HG02642 (cell line): Measurements from ENCODE around the gene MINK1.
"Not testable (repeated sequence)": the region's sequence is repeated elsewhere in the genome, so short reads cannot be mapped to it uniquely, and the experiment has no call there.

Experiments
- ATAC-seq: cut with Tn5 transposase; IDR thresholded peaks from one replicate; pipeline ENCODE4 v1.9.1; 2021; ENCODE audit warnings: mild to moderate bottlenecking; ENCODE audit not compliant: unreplicated experiment, poor library complexity

Gene MINK1

GRCh38 chr17:4920351-4921048 is 87.4 kb downstream of the MINK1 start:
- ATAC-seq = no peak

GRCh38 chr17:4921320-4921719 is 88.2 kb downstream of the MINK1 start:
- ATAC-seq = no peak

DNA sequence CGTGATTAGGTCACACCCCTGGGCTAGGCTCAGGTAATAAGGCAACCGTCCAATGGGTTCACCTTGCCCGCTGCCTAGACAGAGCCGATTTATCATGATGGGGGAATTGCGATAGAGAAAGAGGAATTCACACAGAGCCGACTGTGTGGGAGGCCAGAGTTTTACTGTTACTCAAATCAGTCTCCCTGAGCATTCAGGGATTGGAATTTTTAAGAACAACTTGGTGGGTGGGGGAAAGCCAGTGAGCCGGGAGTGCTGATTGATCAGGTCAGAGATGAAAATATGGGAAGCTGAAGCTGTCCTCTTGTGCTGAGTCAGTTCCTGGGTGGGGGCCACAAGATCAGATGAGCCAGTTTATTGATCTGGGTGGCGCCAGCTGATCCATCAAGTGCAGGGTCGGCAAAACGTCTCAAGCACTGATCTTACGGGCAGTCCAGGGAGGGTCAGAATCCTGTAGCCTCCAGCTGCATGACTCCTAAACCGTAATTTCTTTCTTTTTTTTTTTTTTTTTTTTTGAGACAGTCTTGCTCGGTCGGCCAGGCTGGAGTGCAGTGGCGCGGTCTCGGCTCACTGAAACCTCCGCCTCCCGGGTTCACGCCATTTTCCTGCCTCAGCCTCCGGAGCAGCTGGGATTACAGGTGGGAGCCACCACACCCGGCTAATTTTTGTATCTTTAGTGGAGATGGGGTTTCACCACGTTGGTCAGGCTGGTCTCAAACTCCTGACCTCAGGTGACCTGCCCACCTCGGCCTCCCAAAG is 93.6 kb downstream of the MINK1 start:
- ATAC-seq = not testable (repeated sequence)

DNA sequence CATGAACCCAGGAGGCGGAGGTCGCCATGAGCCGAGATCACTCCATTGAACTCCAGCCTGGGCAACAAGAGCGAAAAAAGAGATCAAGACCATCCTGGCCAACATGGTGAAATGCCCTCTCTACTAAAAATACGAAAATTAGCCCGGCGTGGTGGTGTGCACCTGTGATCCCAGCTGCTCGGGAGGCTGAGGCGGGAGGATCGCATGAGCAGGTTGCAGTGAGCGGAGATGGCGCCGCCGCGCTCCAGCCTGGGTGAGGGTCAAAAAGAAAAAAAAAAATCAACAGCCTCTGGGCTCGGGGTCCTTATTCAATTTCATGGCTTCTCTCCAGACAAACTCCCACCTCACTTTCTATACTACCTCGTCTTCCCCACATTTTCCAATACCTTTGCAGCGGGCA is 95.7 kb downstream of the MINK1 start:
- ATAC-seq = no peak

- no peak for ATAC-seq
These were observed 98.8 kb downstream of the MINK1 start, which contains the start of gene GP1BA for GRCh38 chr17:4931963-4932362. Gene GP1BA, plus strand, starts transcription at chr17:4932277. Its CDS starts 328 bp downstream, at chr17:4932605.

- no peak for ATAC-seq
These were observed 99.6 kb downstream of the MINK1 start for GRCh38 chr17:4932756-4933155.

DNA sequence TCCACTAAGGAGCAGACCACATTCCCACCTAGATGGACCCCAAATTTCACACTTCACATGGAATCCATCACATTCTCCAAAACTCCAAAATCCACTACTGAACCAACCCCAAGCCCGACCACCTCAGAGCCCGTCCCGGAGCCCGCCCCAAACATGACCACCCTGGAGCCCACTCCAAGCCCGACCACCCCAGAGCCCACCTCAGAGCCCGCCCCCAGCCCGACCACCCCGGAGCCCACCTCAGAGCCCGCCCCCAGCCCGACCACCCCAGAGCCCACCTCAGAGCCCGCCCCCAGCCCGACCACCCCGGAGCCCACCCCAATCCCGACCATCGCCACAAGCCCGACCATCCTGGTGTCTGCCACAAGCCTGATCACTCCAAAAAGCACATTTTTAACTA is 100.5 kb downstream of the MINK1 start:
- ATAC-seq = no peak

DNA sequence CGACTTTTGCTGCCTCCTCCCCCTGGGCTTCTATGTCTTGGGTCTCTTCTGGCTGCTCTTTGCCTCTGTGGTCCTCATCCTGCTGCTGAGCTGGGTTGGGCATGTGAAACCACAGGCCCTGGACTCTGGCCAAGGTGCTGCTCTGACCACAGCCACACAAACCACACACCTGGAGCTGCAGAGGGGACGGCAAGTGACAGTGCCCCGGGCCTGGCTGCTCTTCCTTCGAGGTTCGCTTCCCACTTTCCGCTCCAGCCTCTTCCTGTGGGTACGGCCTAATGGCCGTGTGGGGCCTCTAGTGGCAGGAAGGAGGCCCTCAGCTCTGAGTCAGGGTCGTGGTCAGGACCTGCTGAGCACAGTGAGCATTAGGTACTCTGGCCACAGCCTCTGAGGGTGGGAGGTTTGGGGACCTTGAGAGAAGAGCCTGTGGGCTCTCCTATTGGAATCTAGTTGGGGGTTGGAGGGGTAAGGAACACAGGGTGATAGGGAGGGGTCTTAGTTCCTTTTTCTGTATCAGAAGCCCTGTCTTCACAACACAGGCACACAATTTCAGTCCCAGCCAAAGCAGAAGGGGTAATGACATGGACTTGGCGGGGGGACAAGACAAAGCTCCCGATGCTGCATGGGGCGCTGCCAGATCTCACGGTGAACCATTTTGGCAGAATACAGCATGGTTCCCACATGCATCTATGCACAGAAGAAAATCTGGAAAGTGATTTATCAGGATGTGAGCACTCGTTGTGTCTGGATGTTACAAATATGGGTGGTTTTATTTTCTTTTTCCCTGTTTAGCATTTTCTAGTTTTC is 101.2 kb downstream of the MINK1 start:
- peak; percentile 40 for ATAC-seq

- ATAC-seq = no peak
These were observed 102.5 kb downstream of the MINK1 start for GRCh38 chr17:4935650-4936049.

GRCh38 chr17:4936436-4936835 is 103.3 kb downstream of the MINK1 start:
- no peak for ATAC-seq

DNA sequence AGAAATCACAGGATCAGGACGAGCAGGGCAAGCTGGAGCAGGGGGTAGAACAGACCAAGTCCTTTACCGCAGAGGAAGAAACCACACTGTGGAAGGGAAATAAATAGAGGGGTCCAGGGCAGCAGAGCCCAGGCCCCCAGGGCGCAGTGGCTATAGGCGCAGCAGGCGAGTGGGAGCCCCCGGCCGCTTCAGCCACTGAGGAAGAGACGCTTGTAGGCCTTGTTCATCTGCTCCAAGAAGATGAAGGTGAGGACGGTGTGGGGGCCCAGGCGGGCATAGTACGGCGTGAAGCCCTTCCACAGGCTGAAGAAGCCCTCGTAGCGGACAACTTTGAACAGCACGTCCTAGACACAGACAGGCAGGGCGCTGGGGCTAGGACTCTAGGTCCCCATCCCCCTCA is 104.4 kb downstream of the MINK1 start:
- ATAC-seq = no peak

DNA sequence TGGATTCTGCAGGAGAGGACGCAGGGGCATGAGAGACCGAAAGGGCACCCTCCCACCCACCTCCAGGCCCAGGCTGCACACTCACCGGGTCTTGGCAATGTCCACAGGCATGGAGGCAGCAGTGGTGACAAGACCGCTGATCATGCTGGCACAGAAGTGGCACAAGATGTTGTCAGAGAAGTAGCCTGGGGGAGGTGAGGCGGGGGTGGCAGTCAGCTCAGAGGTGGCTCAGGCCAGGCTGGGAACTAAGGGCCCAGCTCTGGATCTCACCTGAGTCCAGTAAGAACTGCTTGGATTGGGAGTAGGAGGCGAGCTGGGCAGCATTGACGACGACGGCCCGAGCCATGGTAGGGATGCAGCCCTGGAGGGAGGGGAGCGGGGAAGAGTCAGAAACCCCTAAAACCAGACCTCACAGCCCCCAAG is 104.9 kb downstream of the MINK1 start:
- no peak for ATAC-seq

DNA sequence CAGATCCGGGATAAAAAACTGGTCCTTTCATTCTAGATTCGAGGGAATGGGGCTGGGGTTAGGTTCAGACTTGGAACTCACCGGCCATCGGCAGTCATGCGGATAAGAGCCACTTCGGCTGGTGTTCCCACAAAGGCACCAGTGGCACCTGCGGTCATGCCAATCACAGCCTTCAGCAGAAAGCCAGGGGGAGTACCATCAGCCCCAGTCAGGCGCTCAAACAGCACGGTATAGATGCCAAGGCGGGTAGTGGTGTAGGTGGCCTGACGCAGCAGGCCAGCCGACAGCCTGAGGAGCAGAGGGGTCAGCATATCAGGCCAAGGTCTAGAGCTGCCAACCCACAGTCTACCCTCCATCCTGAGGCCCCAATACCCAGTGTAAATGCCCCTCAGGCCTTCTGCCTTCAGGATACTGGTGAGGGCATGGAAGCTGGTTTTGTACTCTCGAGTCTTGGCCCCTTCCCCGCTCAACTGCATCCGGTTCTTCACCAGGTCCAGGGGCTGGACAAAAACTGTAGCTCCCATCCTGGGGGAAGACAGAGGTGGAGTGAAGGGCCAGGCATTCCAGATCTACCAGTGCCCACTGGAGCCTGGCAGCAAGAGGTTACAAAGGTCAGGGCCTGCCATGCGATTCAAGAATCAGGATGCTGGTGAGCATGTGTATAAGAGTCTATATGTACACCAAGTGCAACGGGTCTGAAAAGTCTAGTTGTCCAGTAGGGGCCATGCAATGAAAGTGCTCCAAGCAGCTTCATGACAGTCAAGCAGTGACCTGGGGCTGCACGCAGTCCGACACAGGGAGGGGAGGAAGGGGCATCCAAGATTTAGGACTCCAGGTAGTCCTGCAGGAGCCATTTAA is 105.8 kb downstream of the MINK1 start:
- no peak for ATAC-seq

DNA sequence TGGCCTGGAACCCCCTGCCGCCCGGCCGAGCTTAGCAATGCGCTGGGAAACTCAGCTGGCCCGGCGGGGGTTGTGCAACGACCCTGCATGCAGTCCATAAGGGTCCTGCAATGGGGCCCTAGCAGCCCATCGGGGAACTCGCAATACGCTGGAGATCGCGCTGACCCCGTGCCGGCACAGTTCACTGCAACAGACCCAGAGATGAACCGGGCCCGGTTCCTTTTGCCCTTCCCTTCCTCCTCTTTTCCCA is 106.3 kb downstream of the MINK1 start:
- peak; percentile 15 for ATAC-seq

DNA sequence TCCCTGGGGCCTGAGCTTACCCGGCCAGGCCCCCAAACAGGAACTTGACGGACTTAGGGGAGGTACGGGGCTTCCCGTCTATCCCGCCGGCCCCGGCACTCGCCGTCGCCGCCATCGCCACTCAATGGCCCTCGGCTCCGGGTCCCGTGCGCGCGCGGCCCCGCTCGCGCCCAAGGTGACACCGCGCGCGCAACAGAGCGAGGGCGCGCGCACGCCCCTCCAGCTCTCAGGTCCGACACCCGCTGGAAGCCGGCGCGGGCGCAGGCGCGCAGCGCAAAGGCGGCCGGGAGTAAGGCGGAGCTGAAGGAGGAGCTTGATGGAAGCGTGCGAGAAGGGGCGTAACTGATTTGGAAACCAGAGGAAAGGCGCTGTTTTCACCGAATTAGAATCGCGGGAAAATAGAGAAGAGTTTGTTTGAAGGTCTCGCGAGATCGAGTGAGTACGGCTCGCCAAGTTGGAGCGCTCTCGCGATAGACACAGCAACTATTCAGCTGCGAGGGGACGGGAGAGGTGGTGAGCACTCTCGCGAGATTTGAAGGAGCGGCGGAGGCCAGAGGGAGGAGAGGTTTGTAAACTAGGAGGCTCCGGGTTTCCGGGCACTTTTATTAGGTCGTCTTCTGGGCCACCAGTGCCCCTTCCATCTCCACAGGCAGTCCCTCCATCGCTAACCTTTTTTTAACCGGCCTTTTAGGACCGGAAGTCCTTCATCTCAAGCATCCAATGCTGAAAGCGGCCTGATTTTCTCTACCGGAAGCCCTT is 106.8 kb downstream of the MINK1 start, which contains the start of the genes RNF167 and SLC25A11:
TSS of gene RNF167 (plus strand) at position 473 of the 759 bp plus-strand sequence. CDS start 642 bp downstream, outside the sequence.
TSS of gene SLC25A11 (minus strand) at position 251 of the 759 bp plus-strand sequence. CDS start at position 115, 136 bp downstream.
- peak; percentile 80 for ATAC-seq

DNA sequence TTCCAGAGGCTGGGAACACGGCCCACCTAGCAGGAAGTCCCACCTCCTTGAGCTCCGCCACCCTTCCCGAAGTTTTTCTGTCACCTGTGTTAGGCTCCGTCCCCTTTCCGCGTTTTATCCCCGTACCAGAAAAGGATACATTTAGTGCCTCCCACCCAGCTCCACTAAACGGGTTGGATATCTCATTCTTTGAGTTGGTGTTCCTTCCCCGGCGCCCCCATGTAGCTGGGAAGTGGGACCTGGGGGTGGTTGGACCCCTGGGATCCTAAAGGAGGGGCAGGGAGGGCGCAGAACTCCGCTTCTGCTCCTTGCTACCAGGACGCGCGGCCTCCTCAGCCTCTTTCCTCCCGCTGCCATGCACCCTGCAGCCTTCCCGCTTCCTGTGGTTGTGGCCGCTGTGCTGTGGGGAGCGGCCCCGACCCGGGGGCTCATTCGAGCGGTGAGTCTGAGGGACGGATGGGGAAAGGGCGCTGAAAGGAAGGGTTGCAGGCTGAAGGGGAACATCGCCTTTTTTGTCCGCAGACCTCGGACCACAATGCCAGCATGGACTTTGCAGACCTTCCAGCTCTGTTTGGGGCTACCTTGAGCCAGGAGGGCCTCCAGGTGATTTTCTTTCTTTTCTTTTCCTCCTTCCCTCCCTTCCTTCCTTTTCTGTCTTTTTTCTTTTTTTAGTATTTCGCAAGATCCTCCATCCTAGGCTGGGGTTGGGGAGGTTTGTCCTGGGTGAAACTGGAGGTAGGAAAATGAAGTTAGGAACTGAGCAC is 107.6 kb downstream of the MINK1 start:
- no peak for ATAC-seq

GRCh38 chr17:4941319-4941610 is 108.1 kb downstream of the MINK1 start:
- no peak for ATAC-seq

DNA sequence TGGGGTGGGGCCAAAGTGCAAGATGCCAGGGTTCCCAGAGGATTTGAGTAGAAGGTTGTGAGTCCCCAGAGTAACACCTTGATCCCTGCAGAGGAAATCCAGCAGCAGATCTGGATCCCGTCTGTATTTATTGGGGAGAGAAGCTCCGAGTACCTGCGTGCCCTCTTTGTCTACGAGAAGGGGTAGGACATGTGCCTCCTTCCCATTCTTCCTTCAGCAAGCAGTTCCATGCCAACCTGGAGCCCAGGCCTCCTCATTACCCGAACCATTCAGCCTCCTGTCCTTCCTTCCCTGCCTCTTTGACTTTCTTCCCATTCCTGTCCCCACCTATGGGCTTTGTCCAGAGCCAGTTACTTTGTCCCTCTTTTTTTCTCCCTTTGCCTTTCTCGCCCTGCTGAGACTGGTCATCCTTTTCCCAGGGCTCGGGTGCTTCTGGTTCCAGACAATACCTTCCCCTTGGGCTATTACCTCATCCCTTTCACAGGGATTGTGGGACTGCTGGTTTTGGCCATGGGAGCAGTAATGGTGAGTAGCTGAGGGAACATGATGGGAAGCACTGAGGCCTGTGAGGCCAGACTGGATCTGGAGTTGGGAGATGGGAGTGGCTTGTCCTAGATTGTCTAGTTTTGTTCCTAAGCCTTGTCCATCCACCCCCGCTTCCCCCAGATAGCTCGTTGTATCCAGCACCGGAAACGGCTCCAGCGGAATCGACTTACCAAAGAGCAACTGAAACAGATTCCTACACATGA is 109.8 kb downstream of the MINK1 start:
- no peak for ATAC-seq
